K562 (cell line): Measurements from ENCODE around the gene CAPN2. TPM values are rescaled to one million over a fixed set of nuclear protein-coding genes. Genes with fewer than 3 reads are reported as not detected.
A peak's percentile ranks its signal among the peaks of the same experiment; 100 is the strongest.

ENCODE experiments used
- DIDO1 ChIP-seq: fragments of 450-650 bp; IDR thresholded peaks from 2 replicates; pipeline ENCODE4 v1.6.1; 2016; ENCODE audit warnings: low read depth, missing biosample characterization, missing genetic modification characterization
- DLX4 ChIP-seq: fragments of 250-450 bp; sonication (Bioruptor Pico); IDR thresholded peaks from 2 replicates; pipeline ENCODE4 v1.6.1; 2021; ENCODE audit warnings: mild to moderate bottlenecking
- FOXO4 ChIP-seq: fragments of 450-650 bp; formaldehyde crosslinking; IDR thresholded peaks from 2 replicates; pipeline ENCODE4 v1.4.0; 2020; ENCODE audit warnings: mild to moderate bottlenecking, moderate library complexity
- IRF9 ChIP-seq: fragments of 450-650 bp; IDR thresholded peaks from 2 replicates; pipeline ENCODE4 v1.6.1; 2016; ENCODE audit warnings: missing biosample characterization, missing genetic modification characterization
- KDM5B ChIP-seq: fragments of 200-600 bp; sonication (generic); IDR thresholded peaks from 2 replicates; pipeline ENCODE4 v1.6.1; 2012; ENCODE audit warnings: low read depth, mild to moderate bottlenecking, moderate library complexity, low read length, control low read depth, inconsistent platforms; ENCODE audit not compliant: insufficient replicate concordance
- MBD2 ChIP-seq: sonication (generic); IDR thresholded peaks from 2 replicates; pipeline ENCODE4 v1.6.1; 2016; ENCODE audit warnings: low read depth, borderline replicate concordance
- NFXL1 ChIP-seq: fragments of 450-650 bp; formaldehyde crosslinking; IDR thresholded peaks from 2 replicates; pipeline ENCODE4 v1.4.0; 2021; ENCODE audit warnings: mild to moderate bottlenecking
- NKRF ChIP-seq: fragments of 450-650 bp; IDR thresholded peaks from 2 replicates; pipeline ENCODE4 v1.6.1; 2016; ENCODE audit warnings: borderline replicate concordance
- RFX1 ChIP-seq: fragments of 450-650 bp; IDR thresholded peaks from 2 replicates; pipeline ENCODE4 v1.6.1; 2016; ENCODE audit warnings: mild to moderate bottlenecking, moderate library complexity
- RHOXF2B ChIP-seq: fragments of 250-450 bp; sonication (Bioruptor Pico); conservative IDR thresholded peaks from 2 replicates; pipeline ENCODE4 v1.5.1; 2021
- SAFB ChIP-seq: fragments of 200-400 bp; formaldehyde crosslinking; IDR thresholded peaks from 2 replicates; pipeline ENCODE4 v1.6.1; 2017; ENCODE audit warnings: low read depth, low read length, borderline replicate concordance
- SMAD4 ChIP-seq: fragments of 250-450 bp; sonication (Bioruptor Pico); conservative IDR thresholded peaks from 2 replicates; pipeline ENCODE4 v1.8.0; 2021; ENCODE audit warnings: inconsistent platforms, mild to moderate bottlenecking, moderate library complexity
- SRSF9 ChIP-seq: fragments of 200-400 bp; formaldehyde crosslinking; IDR thresholded peaks from 2 replicates; pipeline ENCODE4 v1.6.1; 2017; ENCODE audit warnings: low read depth, low read length, borderline replicate concordance
- THRA ChIP-seq: fragments of 450-650 bp; IDR thresholded peaks from 2 replicates; pipeline ENCODE4 v1.6.1; 2017; ENCODE audit warnings: mild to moderate bottlenecking, moderate library complexity
- ZNF507 ChIP-seq: conservative IDR thresholded peaks from 2 replicates; pipeline ENCODE4 v1.6.1; 2017; ENCODE audit warnings: missing genetic modification characterization, missing compliant biosample characterization
- polyA plus RNA-seq, 8 experiments: library from polyadenylated mRNA; depleted of rRNA in 4 of 8; stranded (reverse) in 5 of 8; unstranded in 3 of 8; fragments of >200 nt; fragmentation: Nextera tagmentation in 2 of 8; fragmentation: Illumina TruSeq in 1 of 8; extraction: Ambion mirVana in 2 of 8; extraction: Trizol in 1 of 8; gene quantifications; 2 replicates each; pipeline versions ENCODE4 v1.2.1 to v1.2.3, GENCODE V29; 2011 to 2014; ENCODE audit warnings: inconsistent platforms in 1 of 8, missing spikeins in 1 of 8
- total RNA-seq, 7 experiments: library from RNA; depleted of rRNA in 6 of 7; stranded (reverse); fragments of >200 nt in 6 of 7; fragmentation: Illumina TruSeq in 2 of 7; extraction: Trizol in 2 of 7; gene quantifications; 2 replicates each; pipeline versions ENCODE4 v1.2.1 to v1.2.3, GENCODE V29; 2011 to 2021; ENCODE audit warnings: low replicate concordance in 1 of 7
- TF ChIP-seq, protein P1 (sequence below): fragments of 450-650 bp; IDR thresholded peaks from 2 replicates; pipeline ENCODE4 v1.6.1; 2017; ENCODE audit warnings: antibody characterized with exemption, mild to moderate bottlenecking

CAPN2 gene
- total and polyA plus RNA-seq, 9 of the 15 experiments (the other 6 are each of a cell fraction or from before 2014, with no cell fraction given) = 24.6 to 157 (median 101) TPM

DNA sequence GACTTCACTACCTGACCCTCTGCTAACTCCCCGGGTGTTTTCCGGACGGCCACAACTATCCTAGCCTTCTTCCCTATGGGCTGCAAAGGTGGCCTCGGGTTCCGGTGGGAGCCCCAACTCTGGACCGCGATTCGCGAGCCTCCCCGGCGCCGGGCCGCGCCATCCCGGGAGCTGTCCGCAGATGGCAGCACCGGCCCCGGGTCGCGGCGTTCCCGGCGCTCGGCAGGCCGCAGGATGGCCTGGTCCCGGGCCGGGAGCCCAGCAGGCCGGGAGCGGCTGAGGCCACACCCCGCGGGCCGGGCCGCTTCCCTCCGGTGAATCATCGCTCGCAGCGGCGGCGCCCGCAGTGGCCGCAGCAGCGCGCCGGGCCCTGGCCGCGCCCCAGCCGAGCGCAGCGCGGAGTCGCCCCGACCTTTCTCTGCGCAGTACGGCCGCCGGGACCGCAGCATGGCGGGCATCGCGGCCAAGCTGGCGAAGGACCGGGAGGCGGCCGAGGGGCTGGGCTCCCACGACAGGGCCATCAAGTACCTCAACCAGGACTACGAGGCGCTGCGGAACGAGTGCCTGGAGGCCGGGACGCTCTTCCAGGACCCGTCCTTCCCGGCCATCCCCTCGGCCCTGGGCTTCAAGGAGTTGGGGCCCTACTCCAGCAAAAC is at the start of gene CAPN2 (continued):
- TF ChIP-seq FOXO4 (CRISPR knock-in tag) = no peak
- TF ChIP-seq RHOXF2B (CRISPR knock-in tag) = no peak
- no peak for TF ChIP-seq DIDO1 (tag)
- TF ChIP-seq, protein P1, sequence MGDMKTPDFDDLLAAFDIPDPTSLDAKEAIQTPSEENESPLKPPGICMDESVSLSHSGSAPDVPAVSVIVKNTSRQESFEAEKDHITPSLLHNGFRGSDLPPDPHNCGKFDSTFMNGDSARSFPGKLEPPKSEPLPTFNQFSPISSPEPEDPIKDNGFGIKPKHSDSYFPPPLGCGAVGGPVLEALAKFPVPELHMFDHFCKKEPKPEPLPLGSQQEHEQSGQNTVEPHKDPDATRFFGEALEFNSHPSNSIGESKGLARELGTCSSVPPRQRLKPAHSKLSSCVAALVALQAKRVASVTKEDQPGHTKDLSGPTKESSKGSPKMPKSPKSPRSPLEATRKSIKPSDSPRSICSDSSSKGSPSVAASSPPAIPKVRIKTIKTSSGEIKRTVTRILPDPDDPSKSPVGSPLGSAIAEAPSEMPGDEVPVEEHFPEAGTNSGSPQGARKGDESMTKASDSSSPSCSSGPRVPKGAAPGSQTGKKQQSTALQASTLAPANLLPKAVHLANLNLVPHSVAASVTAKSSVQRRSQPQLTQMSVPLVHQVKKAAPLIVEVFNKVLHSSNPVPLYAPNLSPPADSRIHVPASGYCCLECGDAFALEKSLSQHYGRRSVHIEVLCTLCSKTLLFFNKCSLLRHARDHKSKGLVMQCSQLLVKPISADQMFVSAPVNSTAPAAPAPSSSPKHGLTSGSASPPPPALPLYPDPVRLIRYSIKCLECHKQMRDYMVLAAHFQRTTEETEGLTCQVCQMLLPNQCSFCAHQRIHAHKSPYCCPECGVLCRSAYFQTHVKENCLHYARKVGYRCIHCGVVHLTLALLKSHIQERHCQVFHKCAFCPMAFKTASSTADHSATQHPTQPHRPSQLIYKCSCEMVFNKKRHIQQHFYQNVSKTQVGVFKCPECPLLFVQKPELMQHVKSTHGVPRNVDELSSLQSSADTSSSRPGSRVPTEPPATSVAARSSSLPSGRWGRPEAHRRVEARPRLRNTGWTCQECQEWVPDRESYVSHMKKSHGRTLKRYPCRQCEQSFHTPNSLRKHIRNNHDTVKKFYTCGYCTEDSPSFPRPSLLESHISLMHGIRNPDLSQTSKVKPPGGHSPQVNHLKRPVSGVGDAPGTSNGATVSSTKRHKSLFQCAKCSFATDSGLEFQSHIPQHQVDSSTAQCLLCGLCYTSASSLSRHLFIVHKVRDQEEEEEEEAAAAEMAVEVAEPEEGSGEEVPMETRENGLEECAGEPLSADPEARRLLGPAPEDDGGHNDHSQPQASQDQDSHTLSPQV = peak; percentile 65
- TF ChIP-seq RFX1 = no peak
- TF ChIP-seq THRA = no peak
- TF ChIP-seq KDM5B = peak; percentile 77
- TF ChIP-seq SMAD4 (CRISPR knock-in tag) = peak; percentile 86
- no peak for TF ChIP-seq DLX4
- no peak for TF ChIP-seq SRSF9
- TF ChIP-seq NFXL1 (CRISPR knock-in tag) = no peak
- no peak for TF ChIP-seq ZNF507
- TF ChIP-seq IRF9 (tag) = no peak
- no peak for TF ChIP-seq SAFB
- TF ChIP-seq NKRF = peak; percentile 18; the same call in 1 of the 2 replicates
- no peak for TF ChIP-seq MBD2
